Measurements from ENCODE around the gene ZMAT3.

Gene ZMAT3

GRCh38 chr3:179100652-179101051 is 29.0 kb upstream of the ZMAT3 start:
- peak; percentile 66 for DNase-seq (ENCODE audit: low read depth)
- no peak overlapping the region for H3K4me3 ChIP-seq (ENCODE audit: low read depth, low read length)
- no peak for TF ChIP-seq CTCF (conservative IDR thresholded peaks at IDR 0.05; ENCODE audit: low read depth, low read length)

GRCh38 chr3:179098388-179099077 is 26.9 kb upstream of the ZMAT3 start:
- TF ChIP-seq CTCF (conservative IDR thresholded peaks at IDR 0.05; ENCODE audit: low read depth, low read length) = peak; percentile 49
- peak; percentile 74 for DNase-seq (ENCODE audit: low read depth)
- H3K4me3 ChIP-seq (ENCODE audit: low read depth, low read length) = peak overlapping the region; percentile 30

- no peak for TF ChIP-seq CTCF (conservative IDR thresholded peaks at IDR 0.05; ENCODE audit: low read depth, low read length)
- peak; percentile 76 for DNase-seq (ENCODE audit: low read depth)
- no peak overlapping the region for H3K4me3 ChIP-seq (ENCODE audit: low read depth, low read length)
These were observed 22.2 kb upstream of the ZMAT3 start for GRCh38 chr3:179093807-179094206.

GRCh38 chr3:179091113-179091512 is 19.5 kb upstream of the ZMAT3 start:
- no peak for TF ChIP-seq CTCF (conservative IDR thresholded peaks at IDR 0.05; ENCODE audit: low read depth, low read length)
- H3K4me3 ChIP-seq (ENCODE audit: low read depth, low read length) = no peak overlapping the region
- DNase-seq (ENCODE audit: low read depth) = no peak

- DNase-seq (ENCODE audit: low read depth) = no peak
- TF ChIP-seq CTCF (conservative IDR thresholded peaks at IDR 0.05; ENCODE audit: low read depth, low read length) = no peak
- no peak overlapping the region for H3K4me3 ChIP-seq (ENCODE audit: low read depth, low read length)
These were observed 16.7 kb upstream of the ZMAT3 start for GRCh38 chr3:179088306-179088705.

GRCh38 chr3:179083977-179084376 is 12.4 kb upstream of the ZMAT3 start:
- no peak for DNase-seq (ENCODE audit: low read depth)
- H3K4me3 ChIP-seq (ENCODE audit: low read depth, low read length) = no peak overlapping the region
- no peak for TF ChIP-seq CTCF (conservative IDR thresholded peaks at IDR 0.05; ENCODE audit: low read depth, low read length)

GRCh38 chr3:179082416-179082815 is 10.8 kb upstream of the ZMAT3 start:
- no peak for TF ChIP-seq CTCF (conservative IDR thresholded peaks at IDR 0.05; ENCODE audit: low read depth, low read length)
- no peak overlapping the region for H3K4me3 ChIP-seq (ENCODE audit: low read depth, low read length)
- no peak for DNase-seq (ENCODE audit: low read depth)

All from choroid plexus epithelial cell (primary cell).